HepG2 (cell line): Measurements from ENCODE around the gene TSGA10. TPM values are rescaled to one million over a fixed set of nuclear protein-coding genes. Genes with fewer than 3 reads are reported as not detected.

Source experiments
- EEA1 ChIP-seq: sonication (generic); formaldehyde crosslinking; IDR thresholded peaks from 2 replicates; pipeline ENCODE4 v1.5.1; 2020; ENCODE audit warnings: mild to moderate bottlenecking, missing genetic modification reagents, borderline replicate concordance
- FOXK1 ChIP-seq: sonication (generic); formaldehyde crosslinking; IDR thresholded peaks from 2 replicates; pipeline ENCODE4 v1.4.0; 2020; ENCODE audit warnings: low read depth, missing genetic modification reagents, borderline replicate concordance
- KDM1A ChIP-seq: IDR thresholded peaks from 2 replicates; pipeline ENCODE4 v1.6.1; 2016; ENCODE audit warnings: missing compliant biosample characterization
- MAF1 ChIP-seq: sonication (generic); formaldehyde crosslinking; IDR thresholded peaks from 2 replicates; pipeline ENCODE4 v1.5.0; 2020; ENCODE audit warnings: missing genetic modification reagents, borderline replicate concordance
- MED1 ChIP-seq: sonication (generic); formaldehyde crosslinking; IDR thresholded peaks from 2 replicates; pipeline ENCODE4 v1.4.0; 2020; ENCODE audit warnings: missing genetic modification reagents
- NR3C1 ChIP-seq: sonication (generic); formaldehyde crosslinking; IDR thresholded peaks from 2 replicates; pipeline ENCODE4 v1.4.0; 2020; ENCODE audit warnings: missing genetic modification reagents
- PAXIP1 ChIP-seq: sonication (generic); formaldehyde crosslinking; conservative IDR thresholded peaks from 2 replicates; pipeline ENCODE4 v1.4.0; 2020; ENCODE audit warnings: mild to moderate bottlenecking, missing genetic modification reagents, moderate library complexity
- POLR2AphosphoS2 ChIP-seq: IDR thresholded peaks from 2 replicates; pipeline ENCODE4 v1.6.1; 2011; ENCODE audit warnings: low read depth, low read length, improper control_type of control experiment
- SAFB2 ChIP-seq: sonication (generic); formaldehyde crosslinking; IDR thresholded peaks from 2 replicates; pipeline ENCODE4 v1.5.1; 2020; ENCODE audit warnings: missing genetic modification reagents, low read depth, mild to moderate bottlenecking, borderline replicate concordance
- ZBTB43 ChIP-seq: sonication (generic); formaldehyde crosslinking; conservative IDR thresholded peaks from 2 replicates; pipeline ENCODE4 v1.4.0; 2020; ENCODE audit warnings: missing genetic modification reagents
- ZNF407 ChIP-seq: sonication (generic); formaldehyde crosslinking; IDR thresholded peaks from one replicate; pipeline ENCODE4 v1.5.1; 2020; ENCODE audit warnings: mild to moderate bottlenecking, missing genetic modification reagents; ENCODE audit errors: not compliant biosample characterization
- ZNF557 ChIP-seq: sonication (generic); formaldehyde crosslinking; IDR thresholded peaks from 2 replicates; pipeline ENCODE4 v1.4.0; 2020; ENCODE audit warnings: missing genetic modification reagents
- ZNF644 ChIP-seq: IDR thresholded peaks from 2 replicates; pipeline ENCODE4 v1.6.1; 2016; ENCODE audit warnings: low read depth
- ZNF737 ChIP-seq: sonication (generic); formaldehyde crosslinking; IDR thresholded peaks from 2 replicates; pipeline ENCODE4 v1.5.0; 2020; ENCODE audit warnings: missing genetic modification reagents, mild to moderate bottlenecking, borderline replicate concordance
- polyA plus RNA-seq, 8 experiments: library from polyadenylated mRNA; depleted of rRNA in 3 of 8; stranded (reverse) in 7 of 8; unstranded in 1 of 8; fragments of >200 nt; fragmentation: Illumina TruSeq in 4 of 8; extraction: Trizol in 4 of 8; gene quantifications; 2 replicates each; pipeline versions ENCODE4 v1.2.1 to v1.2.3, GENCODE V29; 2011 to 2016; ENCODE audit warnings: low read depth in 4 of 8, missing spikeins in 1 of 8, mixed read lengths in 1 of 8; ENCODE audit not compliant: insufficient read depth in 1 of 8
- total RNA-seq, 5 experiments: library from RNA; depleted of rRNA; stranded (reverse); fragments of >200 nt; fragmentation: Illumina TruSeq; extraction: Trizol; gene quantifications; 2 replicates each; pipeline ENCODE4 v1.2.3, GENCODE V29; 2016; ENCODE audit warnings: low read depth in 1 of 5

TSGA10 gene
- total and polyA plus RNA-seq, 2 of the 13 experiments (the other 11 are each of a cell fraction or from before 2014, with no cell fraction given), result 4.7 to 13.1 TPM

DNA sequence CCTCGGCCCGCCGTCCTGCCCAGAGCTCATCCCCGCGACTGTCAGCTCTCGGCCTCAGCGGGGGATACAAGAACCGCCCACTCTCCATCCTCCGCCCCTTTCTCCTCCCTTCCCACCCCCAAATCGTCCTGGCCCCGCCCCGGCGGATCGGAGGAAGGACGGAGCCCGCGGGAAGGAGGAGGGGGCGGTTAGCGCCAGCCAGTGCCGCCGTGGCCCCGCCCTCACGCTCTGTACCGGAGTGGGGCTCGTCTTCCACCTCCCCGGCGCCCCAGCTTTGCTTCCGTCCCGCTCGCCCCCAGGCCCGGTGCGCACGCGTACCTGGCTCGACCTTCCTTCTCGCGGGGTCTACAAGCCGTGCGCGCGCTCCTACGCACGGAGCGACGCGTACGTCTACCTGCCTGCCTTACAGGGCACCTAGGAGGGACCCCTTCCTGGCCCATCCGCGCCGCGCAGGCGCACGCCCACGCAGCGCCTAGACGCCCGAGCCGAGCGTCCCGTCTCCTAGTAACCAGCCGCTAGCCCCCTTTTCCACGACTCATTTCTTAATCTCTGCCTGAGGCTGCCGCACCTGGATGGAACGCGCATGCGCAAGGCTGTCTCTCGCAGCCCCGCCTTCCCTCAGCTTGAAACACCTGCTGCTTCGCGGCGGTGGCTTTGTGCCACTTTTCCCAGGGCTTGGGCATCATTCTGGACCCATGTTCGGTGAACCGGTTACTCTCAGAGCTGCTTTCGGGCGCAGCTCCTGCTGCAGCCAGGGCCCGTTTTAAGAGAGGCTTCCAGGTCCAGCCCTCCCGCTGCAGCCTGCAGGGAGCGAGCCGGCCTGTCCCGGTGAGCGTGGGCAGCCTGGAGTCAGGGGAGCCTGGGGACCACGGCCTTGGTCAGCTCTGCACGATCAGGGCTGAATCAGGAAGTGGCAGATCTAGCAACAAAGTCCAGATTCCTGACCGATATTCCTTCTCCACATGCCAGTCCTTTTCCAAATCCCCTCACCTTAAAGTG lies 13.3 kb downstream of the TSGA10 start, which contains the start of gene C2orf15 (continued):
- TF ChIP-seq PAXIP1 (CRISPR knock-in tag) (peak; percentile 56), ZBTB43 (CRISPR knock-in tag) (peak; percentile 88), ZNF557 (CRISPR knock-in tag) (no peak), ZNF644 (CRISPR knock-in tag) (no peak), ZNF407 (CRISPR knock-in tag) (peak; percentile 83), NR3C1 (CRISPR knock-in tag) (no peak), FOXK1 (CRISPR knock-in tag) (peak; percentile 75; the same call in 1 of the 2 replicates), MED1 (CRISPR knock-in tag) (peak; percentile 54), POLR2AphosphoS2 (no peak), SAFB2 (CRISPR knock-in tag) (peak; percentile 98; the same call in 1 of the 2 replicates), EEA1 (no peak), ZNF737 (CRISPR knock-in tag) (0 out of 2 replicates have a peak, but pooled peaks have one; percentile 45), MAF1 (CRISPR knock-in tag) (peak; percentile 75; the same call in 1 of the 2 replicates), KDM1A (CRISPR knock-in tag) (no peak)
